CD4-positive, alpha-beta T cell treated with Interleukin-4 for 1 hour (primary cell): ENCODE results near the gene SLC45A2.
"Not testable (repeated sequence)": the region's sequence is repeated elsewhere in the genome, so short reads cannot be mapped to it uniquely, and the experiment has no call there.

Source experiments
- DNase-seq, 2 donors: peaks; one replicate each; pipeline ENCODE4 v3.0.0-alpha.2; 2020 to 2022

Gene SLC45A2

GRCh38 chr5:33984671-33985124 lies at the start of gene SLC45A2:
Gene SLC45A2, minus strand, starts transcription at chr5:33984693. Its CDS starts 110 bp downstream, at chr5:33984583.
- no peak for DNase-seq

- no peak for DNase-seq
Observed at GRCh38 chr5:34031966-34032365, 47.5 kb upstream of the SLC45A2 start.

GRCh38 chr5:34031117-34031516 lies 46.6 kb upstream of the SLC45A2 start:
- no peak for DNase-seq

- DNase-seq: not testable (repeated sequence)
Observed at GRCh38 chr5:34030585-34030984, 46.1 kb upstream of the SLC45A2 start.

- DNase-seq: no peak
Observed at GRCh38 chr5:34030048-34030447, 45.6 kb upstream of the SLC45A2 start.

GRCh38 chr5:34028349-34028748 lies 43.9 kb upstream of the SLC45A2 start:
- no peak for DNase-seq

- DNase-seq: no peak
Observed at GRCh38 chr5:34026089-34026761, 41.7 kb upstream of the SLC45A2 start.

GRCh38 chr5:34022121-34022705 lies 37.7 kb upstream of the SLC45A2 start:
- DNase-seq: no peak

GRCh38 chr5:34021334-34021733 lies 36.8 kb upstream of the SLC45A2 start:
- no peak for DNase-seq

GRCh38 chr5:34020726-34021125 lies 36.2 kb upstream of the SLC45A2 start:
- DNase-seq: no peak

- no peak for DNase-seq
Observed at GRCh38 chr5:34017254-34017653, 32.8 kb upstream of the SLC45A2 start.

GRCh38 chr5:34016750-34017149 lies 32.3 kb upstream of the SLC45A2 start:
- no peak for DNase-seq

- DNase-seq: no peak
Observed at GRCh38 chr5:34016222-34016621, 31.7 kb upstream of the SLC45A2 start.

GRCh38 chr5:34015120-34015822 lies 30.8 kb upstream of the SLC45A2 start:
- no peak for DNase-seq

GRCh38 chr5:34014626-34015025 lies 30.1 kb upstream of the SLC45A2 start:
- DNase-seq: no peak

- no peak for DNase-seq
Observed at GRCh38 chr5:34013547-34013946, 29.1 kb upstream of the SLC45A2 start.

GRCh38 chr5:34012791-34013190 lies 28.3 kb upstream of the SLC45A2 start:
- no peak for DNase-seq

- no peak for DNase-seq
Observed at GRCh38 chr5:34011536-34011935, 27.0 kb upstream of the SLC45A2 start.

- not testable (repeated sequence) for DNase-seq
Observed at GRCh38 chr5:34010146-34010545, 25.7 kb upstream of the SLC45A2 start.

- DNase-seq: no peak
Observed at GRCh38 chr5:34009610-34010009, 25.1 kb upstream of the SLC45A2 start.

- no peak for DNase-seq
Observed at GRCh38 chr5:34008802-34009201, 24.3 kb upstream of the SLC45A2 start.

GRCh38 chr5:34007621-34008600 lies 23.4 kb upstream of the SLC45A2 start, which contains the start of gene AMACR:
Gene AMACR, minus strand, starts transcription at chr5:34008050. Its CDS starts 31 bp downstream, at chr5:34008019.
- peak; percentile 89 to 93 for DNase-seq

GRCh38 chr5:34007201-34007620 lies 22.7 kb upstream of the SLC45A2 start:
- no peak for DNase-seq
